ENCODE results near the gene WWOX. TPM values are rescaled to one million over a fixed set of nuclear protein-coding genes. Genes with fewer than 3 reads are reported as not detected.

The WWOX gene
- polyA plus RNA-seq, 4 donors = 4.9 to 15.8 (median 7.0) TPM

DNA sequence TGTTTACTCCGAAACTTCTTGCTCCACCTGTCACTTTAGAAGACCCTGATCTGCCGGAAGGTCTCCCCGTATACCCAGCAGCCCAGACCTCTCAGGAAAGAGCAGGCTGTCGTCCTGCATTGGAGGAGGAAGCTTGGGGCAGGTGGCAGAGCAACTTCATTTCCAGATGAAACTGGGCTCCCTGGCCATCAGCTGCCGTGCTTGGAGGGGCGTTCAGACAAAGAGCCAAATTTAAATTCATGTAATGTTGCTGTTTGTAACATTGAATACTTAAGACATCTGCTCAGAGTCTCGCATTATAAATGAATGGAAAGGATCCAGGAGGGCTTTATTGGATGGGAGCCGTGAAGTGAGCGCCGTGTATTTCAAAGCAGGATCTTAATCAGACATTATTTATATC lies 872.6 kb downstream of the WWOX start:
- DNase-seq (no peak), FAIRE-seq (no peak)
- Histone ChIP-seq H3K4me3 (ENCODE audit: low read depth in 1 of 3, low read length in 3 of 3) (no peak overlapping the region), H3K36me3 (ENCODE audit: control insufficient read depth in 3 of 3, insufficient read depth in 2 of 3, low read depth in 1 of 3, low read length in 3 of 3) (no peaks in the 10 kb centered on the region), H3K4me1 (ENCODE audit: control insufficient read depth in 3 of 3, insufficient read depth in 2 of 3, low read depth in 1 of 3, low read length in 2 of 3) (peaks cover 0 to 9% (median 8%) of the 10 kb centered on the region in 3 donors), H3K9me3 (ENCODE audit: control insufficient read depth in 2 of 2, insufficient read depth in 1 of 2, low read depth in 1 of 2, low read length in 1 of 2) (peaks cover 0 to 4% of the 10 kb centered on the region in 2 donors), H3K27ac (ENCODE audit: low read depth in 1 of 3, low read length in 2 of 3) (no peak overlapping the region), H3K27me3 (ENCODE audit: control insufficient read depth in 3 of 3, insufficient read depth in 3 of 3, low read length in 3 of 3) (no peaks in the 10 kb centered on the region)
- 76 to 81% (median 78%) methylated on average over 10 of the region's 10 CpGs for WGBS, 3 donors

DNA sequence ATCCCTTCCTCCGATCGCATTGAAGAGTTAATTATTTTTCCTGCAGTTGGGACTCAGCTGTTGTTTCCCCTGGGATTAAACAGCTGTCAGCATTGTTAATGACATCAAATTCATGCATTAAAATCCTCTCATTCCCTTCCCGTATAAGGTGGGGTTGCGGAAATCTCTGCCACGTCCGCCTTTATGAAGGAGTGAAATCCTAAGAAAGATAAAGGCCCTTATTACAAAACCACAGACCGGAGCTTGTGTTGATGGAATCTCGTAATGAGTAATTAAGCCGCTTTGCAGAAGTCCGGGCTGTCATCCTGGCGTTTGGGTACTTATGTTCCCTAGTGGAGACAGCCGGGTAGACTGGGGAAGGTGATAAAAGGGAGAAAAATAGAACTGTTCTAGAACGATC lies 873.5 kb downstream of the WWOX start:
- DNase-seq (no peak), FAIRE-seq (no peak)
- Histone ChIP-seq H3K36me3 (ENCODE audit: control insufficient read depth in 3 of 3, insufficient read depth in 2 of 3, low read depth in 1 of 3, low read length in 3 of 3) (no peaks in the 10 kb centered on the region), H3K4me1 (ENCODE audit: control insufficient read depth in 3 of 3, insufficient read depth in 2 of 3, low read depth in 1 of 3, low read length in 2 of 3) (peaks cover 0 to 9% (median 8%) of the 10 kb centered on the region in 3 donors), H3K4me3 (ENCODE audit: low read depth in 1 of 3, low read length in 3 of 3) (no peak overlapping the region), H3K27me3 (ENCODE audit: control insufficient read depth in 3 of 3, insufficient read depth in 3 of 3, low read length in 3 of 3) (no peaks in the 10 kb centered on the region), H3K9me3 (ENCODE audit: control insufficient read depth in 2 of 2, insufficient read depth in 1 of 2, low read depth in 1 of 2, low read length in 1 of 2) (peaks cover 0 to 4% of the 10 kb centered on the region in 2 donors), H3K27ac (ENCODE audit: low read depth in 1 of 3, low read length in 2 of 3) (no peak overlapping the region)
- 62 to 79% (median 69%) methylated on average over 13 of the region's 13 CpGs for WGBS, 3 donors

- 92 to 95% (median 95%) methylated on average over 10 of the region's 10 CpGs for WGBS, 3 donors
- DNase-seq (no peak), FAIRE-seq (no peak)
Measured at GRCh38 chr16:78976212-78976611, 876.8 kb downstream of the WWOX start.

GRCh38 chr16:78980825-78981224 lies 881.4 kb downstream of the WWOX start:
- no peak overlapping the region for H3K4me3 ChIP-seq (ENCODE audit: low read depth in 1 of 3, low read length in 3 of 3)
- no peaks in the 10 kb centered on the region for H3K27me3 ChIP-seq (ENCODE audit: control insufficient read depth in 3 of 3, insufficient read depth in 3 of 3, low read length in 3 of 3)
- FAIRE-seq (no peak), DNase-seq (no peak)
- no peak overlapping the region for H3K27ac ChIP-seq (ENCODE audit: low read depth in 1 of 3, low read length in 2 of 3)
- peaks cover 0 to 5% (median 0%) of the 10 kb centered on the region in 3 donors for H3K4me1 ChIP-seq (ENCODE audit: control insufficient read depth in 3 of 3, insufficient read depth in 2 of 3, low read depth in 1 of 3, low read length in 2 of 3)
- 89 to 92% (median 90%) methylated on average over 6 of the region's 6 CpGs for WGBS, 3 donors
- peaks cover 0 to 10% of the 10 kb centered on the region in 2 donors for H3K9me3 ChIP-seq (ENCODE audit: control insufficient read depth in 2 of 2, insufficient read depth in 1 of 2, low read depth in 1 of 2, low read length in 1 of 2)
- no peaks in the 10 kb centered on the region for H3K36me3 ChIP-seq (ENCODE audit: control insufficient read depth in 3 of 3, insufficient read depth in 2 of 3, low read depth in 1 of 3, low read length in 3 of 3)

More at GRCh38 chr16:78976212-78976611, 876.8 kb downstream of the WWOX start:
- peaks cover 0 to 9% (median 0%) of the 10 kb centered on the region in 3 donors for H3K4me1 ChIP-seq (ENCODE audit: control insufficient read depth in 3 of 3, insufficient read depth in 2 of 3, low read depth in 1 of 3, low read length in 2 of 3)
- no peaks in the 10 kb centered on the region for H3K36me3 ChIP-seq (ENCODE audit: control insufficient read depth in 3 of 3, insufficient read depth in 2 of 3, low read depth in 1 of 3, low read length in 3 of 3)
- no peak overlapping the region for H3K27ac ChIP-seq (ENCODE audit: low read depth in 1 of 3, low read length in 2 of 3)
- H3K9me3 ChIP-seq (ENCODE audit: control insufficient read depth in 2 of 2, insufficient read depth in 1 of 2, low read depth in 1 of 2, low read length in 1 of 2) = no peaks in the 10 kb centered on the region
- no peak overlapping the region for H3K4me3 ChIP-seq (ENCODE audit: low read depth in 1 of 3, low read length in 3 of 3)
- H3K27me3 ChIP-seq (ENCODE audit: control insufficient read depth in 3 of 3, insufficient read depth in 3 of 3, low read length in 3 of 3) = no peaks in the 10 kb centered on the region

DNA sequence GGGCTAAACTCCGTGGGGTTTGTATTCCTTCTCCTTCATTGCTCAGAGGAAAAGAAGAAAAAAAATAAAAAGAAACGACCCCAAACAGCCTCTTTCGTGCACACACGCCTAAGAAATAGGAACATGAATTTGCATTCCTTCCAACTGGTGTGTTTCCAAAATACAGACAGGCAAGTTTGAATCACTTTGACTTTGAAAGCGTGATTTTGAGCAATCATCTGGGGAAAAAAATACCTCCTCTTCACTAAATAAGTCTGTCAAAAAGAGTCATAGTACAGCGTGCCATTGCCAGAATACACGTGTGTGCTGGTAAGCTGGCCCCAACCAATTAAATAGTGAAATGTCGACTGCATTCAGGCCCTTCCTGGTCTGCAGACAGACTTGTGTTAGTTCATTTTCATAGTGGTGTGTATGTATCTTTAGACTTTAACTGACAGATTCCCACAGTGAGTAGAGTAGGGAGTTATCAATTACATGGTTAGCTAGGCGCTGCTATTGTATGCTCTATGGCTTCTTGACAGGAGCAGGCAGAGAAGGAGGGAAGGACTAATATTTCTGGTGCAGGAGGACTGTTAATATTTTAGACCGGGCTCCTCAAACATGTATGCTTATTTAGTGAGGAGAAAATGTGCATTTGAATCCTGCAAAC lies 882.8 kb downstream of the WWOX start:
- Histone ChIP-seq H3K4me1 (ENCODE audit: control insufficient read depth in 3 of 3, insufficient read depth in 2 of 3, low read depth in 1 of 3, low read length in 2 of 3) (peaks cover 0 to 5% (median 0%) of the 10 kb centered on the region in 3 donors), H3K4me3 (ENCODE audit: low read depth in 1 of 3, low read length in 3 of 3) (no peak overlapping the region), H3K27me3 (ENCODE audit: control insufficient read depth in 3 of 3, insufficient read depth in 3 of 3, low read length in 3 of 3) (no peaks in the 10 kb centered on the region), H3K36me3 (ENCODE audit: control insufficient read depth in 3 of 3, insufficient read depth in 2 of 3, low read depth in 1 of 3, low read length in 3 of 3) (no peaks in the 10 kb centered on the region), H3K9me3 (ENCODE audit: control insufficient read depth in 2 of 2, insufficient read depth in 1 of 2, low read depth in 1 of 2, low read length in 1 of 2) (peaks cover 0 to 10% of the 10 kb centered on the region in 2 donors), H3K27ac (ENCODE audit: low read depth in 1 of 3, low read length in 2 of 3) (no peak overlapping the region)
- FAIRE-seq (no peak), DNase-seq (no peak)
- 79 to 91% (median 85%) methylated on average over 10 of the region's 10 CpGs for WGBS, 3 donors

DNA sequence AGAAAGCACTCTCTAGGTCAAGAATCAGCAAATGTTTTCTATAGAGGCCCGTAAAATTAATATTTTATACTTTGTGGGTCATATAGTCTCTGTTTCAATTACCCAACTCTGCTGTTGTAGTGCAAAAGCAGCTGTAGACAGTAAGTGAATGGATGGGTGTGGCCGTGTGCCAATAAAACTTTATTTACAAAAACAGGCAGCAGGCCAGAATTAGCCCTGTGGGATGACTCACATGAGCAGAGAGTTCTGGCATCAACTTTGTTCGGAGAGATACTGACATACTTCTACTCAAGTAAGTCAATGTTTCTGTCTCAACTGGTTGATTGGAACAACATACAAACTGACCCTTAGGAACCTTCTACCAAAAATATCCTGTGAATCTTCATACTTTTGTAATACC lies 884.9 kb downstream of the WWOX start:
- DNase-seq (peak in 1 of 2 donors; percentile 63), FAIRE-seq (no peak)
- H3K9me3 ChIP-seq (ENCODE audit: control insufficient read depth in 2 of 2, insufficient read depth in 1 of 2, low read depth in 1 of 2, low read length in 1 of 2) = peaks cover 0 to 10% of the 10 kb centered on the region in 2 donors
- no peaks in the 10 kb centered on the region for H3K27me3 ChIP-seq (ENCODE audit: control insufficient read depth in 3 of 3, insufficient read depth in 3 of 3, low read length in 3 of 3)
- H3K36me3 ChIP-seq (ENCODE audit: control insufficient read depth in 3 of 3, insufficient read depth in 2 of 3, low read depth in 1 of 3, low read length in 3 of 3) = no peaks in the 10 kb centered on the region
- H3K4me3 ChIP-seq (ENCODE audit: low read depth in 1 of 3, low read length in 3 of 3) = no peak overlapping the region
- H3K4me1 ChIP-seq (ENCODE audit: control insufficient read depth in 3 of 3, insufficient read depth in 2 of 3, low read depth in 1 of 3, low read length in 2 of 3) = peaks cover 0 to 5% (median 0%) of the 10 kb centered on the region in 3 donors
- WGBS, 3 donors = 37 to 67% (median 47%) methylated on average over 3 of the region's 3 CpGs
- no peak overlapping the region for H3K27ac ChIP-seq (ENCODE audit: low read depth in 1 of 3, low read length in 2 of 3)

GRCh38 chr16:78984887-78985464 lies 885.5 kb downstream of the WWOX start:
- 20 to 38% (median 31%) methylated on average over 12 of the region's 12 CpGs for WGBS, 3 donors
- FAIRE-seq (no peak), DNase-seq (peak; percentile 70 to 84)
- Histone ChIP-seq H3K4me3 (ENCODE audit: low read depth in 1 of 3, low read length in 3 of 3) (no peak overlapping the region), H3K36me3 (ENCODE audit: control insufficient read depth in 3 of 3, insufficient read depth in 2 of 3, low read depth in 1 of 3, low read length in 3 of 3) (no peaks in the 10 kb centered on the region), H3K27me3 (ENCODE audit: control insufficient read depth in 3 of 3, insufficient read depth in 3 of 3, low read length in 3 of 3) (no peaks in the 10 kb centered on the region), H3K4me1 (ENCODE audit: control insufficient read depth in 3 of 3, insufficient read depth in 2 of 3, low read depth in 1 of 3, low read length in 2 of 3) (peaks cover 0 to 5% (median 0%) of the 10 kb centered on the region in 3 donors), H3K9me3 (ENCODE audit: control insufficient read depth in 2 of 2, insufficient read depth in 1 of 2, low read depth in 1 of 2, low read length in 1 of 2) (peaks cover 0 to 10% of the 10 kb centered on the region in 2 donors), H3K27ac (ENCODE audit: low read depth in 1 of 3, low read length in 2 of 3) (no peak overlapping the region)

DNA sequence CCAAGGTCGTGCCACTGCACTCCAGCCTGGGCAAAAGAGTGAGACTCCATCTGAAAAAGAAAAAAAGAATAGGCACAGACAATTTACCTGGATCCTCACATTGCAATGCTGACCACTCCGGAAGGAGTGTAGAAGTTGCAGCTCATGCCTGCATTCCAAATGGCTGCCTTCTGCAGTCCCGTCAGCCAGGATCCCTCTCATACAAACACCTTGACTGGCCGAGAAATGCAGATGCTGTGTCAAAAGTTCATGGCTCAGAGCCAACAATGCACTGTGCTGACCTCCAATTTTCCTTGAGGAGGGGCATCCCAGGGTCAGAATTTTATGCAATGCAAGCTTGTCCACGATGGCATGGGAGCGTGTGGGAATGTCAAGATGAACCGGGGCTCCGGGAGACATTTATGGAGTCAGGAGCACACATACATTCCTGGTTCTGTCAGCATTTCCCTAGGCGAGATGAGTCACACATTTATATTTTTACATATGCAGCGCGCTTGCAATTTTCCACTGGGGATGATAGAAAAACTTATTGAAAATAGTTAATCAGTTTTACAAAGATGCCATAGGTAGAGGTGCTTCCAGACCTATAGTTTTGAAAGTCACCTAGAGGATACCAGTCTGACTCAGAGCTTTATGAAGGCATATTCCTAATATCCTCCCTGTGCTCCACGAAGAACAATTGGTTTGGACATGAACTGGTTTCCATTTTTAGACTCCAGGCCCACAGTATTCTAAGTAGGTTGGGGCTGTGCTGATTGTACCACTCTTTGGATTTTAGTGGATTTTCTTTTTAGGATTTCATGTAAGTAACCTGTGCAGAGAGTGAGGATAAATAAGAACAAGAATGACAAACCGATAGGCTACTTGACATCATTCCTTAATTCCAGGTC lies 886.5 kb downstream of the WWOX start:
- Histone ChIP-seq H3K36me3 (ENCODE audit: control insufficient read depth in 3 of 3, insufficient read depth in 2 of 3, low read depth in 1 of 3, low read length in 3 of 3) (no peaks in the 10 kb centered on the region), H3K4me3 (ENCODE audit: low read depth in 1 of 3, low read length in 3 of 3) (no peak overlapping the region), H3K27ac (ENCODE audit: low read depth in 1 of 3, low read length in 2 of 3) (no peak overlapping the region), H3K27me3 (ENCODE audit: control insufficient read depth in 3 of 3, insufficient read depth in 3 of 3, low read length in 3 of 3) (no peaks in the 10 kb centered on the region), H3K9me3 (ENCODE audit: control insufficient read depth in 2 of 2, insufficient read depth in 1 of 2, low read depth in 1 of 2, low read length in 1 of 2) (peaks cover 0 to 10% of the 10 kb centered on the region in 2 donors), H3K4me1 (ENCODE audit: control insufficient read depth in 3 of 3, insufficient read depth in 2 of 3, low read depth in 1 of 3, low read length in 2 of 3) (peaks cover 0 to 5% (median 0%) of the 10 kb centered on the region in 3 donors)
- 86 to 90% (median 86%) methylated on average over 13 of the region's 13 CpGs for WGBS, 3 donors
- no peak for DNase-seq
- no peak for FAIRE-seq
